H1 (cell line): ENCODE results near the gene DRGX. TPM values are rescaled to one million over a fixed set of nuclear protein-coding genes. Genes with fewer than 3 reads are reported as not detected.

Source experiments
- CTCF ChIA-PET: fragments of 300-600 bp; sonication (Branson Sonifier 250); formaldehyde crosslinking; loops from one replicate; lab custom pipeline; 2021; ENCODE audit not compliant: partially characterized antibody; lab: Charles Lee
- POLR2A ChIA-PET: fragments of 300-600 bp; sonication (Branson Sonifier 250); formaldehyde crosslinking; loops from one replicate; lab custom pipeline; 2021; ENCODE audit warnings: inconsistent platforms; ENCODE audit not compliant: partially characterized antibody; lab: Charles Lee
- DNase-seq, 2 experiments: peaks; one replicate each; pipeline versions ENCODE4 v3.0.0 to v3.0.0-alpha.2; 2010 to 2022; ENCODE audit warnings: low spot score in 2 of 2, low read depth in 1 of 2, mixed read lengths in 1 of 2
- FAIRE-seq: peaks from 2 replicates; lab custom pipeline; 2011; peaks lifted over from hg19 to GRCh38; lab: Jason Lieb, UNC
- H2AFZ ChIP-seq: 2 replicates; pipeline ENCODE4 v1.8.1; 2012; ENCODE audit warnings: low read length, inconsistent platforms
- H2AK5ac ChIP-seq: 2 replicates; pipeline ENCODE4 v1.6.1; 2013; ENCODE audit warnings: low read depth, low read length
- H2BK120ac ChIP-seq: replicated peaks from 2 replicates; pipeline ENCODE3; 2013; ENCODE audit warnings: low read depth, low read length, inconsistent platforms
- H2BK12ac ChIP-seq: 2 replicates; pipeline ENCODE4 v1.6.1; 2013; ENCODE audit warnings: low read depth, low read length
- H2BK15ac ChIP-seq: 2 replicates; pipeline ENCODE4 v1.6.1; 2013; ENCODE audit warnings: low read length
- H2BK20ac ChIP-seq: 2 replicates; pipeline ENCODE4 v1.6.1; 2013; ENCODE audit warnings: low read length
- H2BK5ac ChIP-seq: 2 replicates; pipeline ENCODE4 v1.6.1; 2013; ENCODE audit warnings: low read depth, low read length
- H3K14ac ChIP-seq: 2 replicates; pipeline ENCODE4 v1.6.1; 2013; ENCODE audit warnings: inconsistent platforms; ENCODE audit not compliant: insufficient read length
- H3K18ac ChIP-seq: 2 replicates; pipeline ENCODE4 v1.6.1; 2013; ENCODE audit warnings: low read length; ENCODE audit errors: extremely low read depth
- H3K23ac ChIP-seq: 2 replicates; pipeline ENCODE4 v1.6.1; 2013; ENCODE audit warnings: inconsistent platforms; ENCODE audit not compliant: insufficient read length
- H3K23me2 ChIP-seq: 2 replicates; pipeline ENCODE4 v1.6.1; 2013; ENCODE audit warnings: low read depth, low read length
- H3K27ac ChIP-seq: 2 replicates; pipeline ENCODE4 v1.6.1; 2011; ENCODE audit warnings: low read depth, low read length, inconsistent platforms
- H3K27me3 ChIP-seq, 4 experiments: replicated peaks in 1 of 4; 1 replicate in 1 of 4; 2 replicates in 3 of 4; pipeline versions ENCODE4 v1.6.1 to v1.8.1; 2011 to 2013; ENCODE audit warnings: low read length in 3 of 4, mild to moderate bottlenecking in 3 of 4, inconsistent platforms in 2 of 4, mixed read lengths in 2 of 4, moderate library complexity in 1 of 4; ENCODE audit not compliant: control insufficient read depth in 3 of 4, insufficient read depth in 3 of 4; ENCODE audit errors: extremely low read depth in 1 of 4
- H3K36me3 ChIP-seq, 4 experiments: 2 replicates each; pipeline versions ENCODE4 v1.6.1 to v1.8.1; 2011 to 2013; ENCODE audit warnings: mild to moderate bottlenecking in 4 of 4, low read length in 3 of 4, moderate library complexity in 2 of 4, control low read depth in 1 of 4, inconsistent platforms in 1 of 4; ENCODE audit not compliant: insufficient read depth in 4 of 4, control insufficient read depth in 2 of 4
- H3K4ac ChIP-seq: replicated peaks from 2 replicates; pipeline ENCODE3; 2013; ENCODE audit warnings: low read length, low read depth, mixed read lengths, inconsistent platforms; ENCODE audit not compliant: insufficient read length
- H3K4me1 ChIP-seq, 4 experiments: replicated peaks in 1 of 4; 1 replicate in 1 of 4; 2 replicates in 3 of 4; pipeline versions ENCODE4 v1.6.1 to v1.8.1; 2011 to 2013; ENCODE audit warnings: low read length in 3 of 4, inconsistent platforms in 2 of 4, mixed read lengths in 1 of 4; ENCODE audit not compliant: insufficient read depth in 4 of 4, control insufficient read depth in 3 of 4
- H3K4me2 ChIP-seq, 2 experiments: 2 replicates each; pipeline versions ENCODE4 v1.6.1 to v1.8.1; 2011 to 2013; ENCODE audit warnings: low read depth in 2 of 2, low read length in 2 of 2, control low read depth in 1 of 2, inconsistent platforms in 1 of 2, mild to moderate bottlenecking in 1 of 2; ENCODE audit not compliant: insufficient read depth in 1 of 2
- H3K4me3 ChIP-seq, 4 experiments: fragments of 200-600, 300-600 bp in 1 of 4; sonication (generic), shearing (Covaris generic), sonication (Bioruptor Twin) in 1 of 4; 2 replicates each; pipeline versions ENCODE4 v1.5.1 to v1.8.1; 2011 to 2016; ENCODE audit warnings: low read length in 4 of 4, low read depth in 3 of 4, control low read depth in 2 of 4, inconsistent platforms in 2 of 4, mild to moderate bottlenecking in 2 of 4, mixed read lengths in 1 of 4, moderate library complexity in 1 of 4; ENCODE audit not compliant: insufficient read depth in 2 of 4; ENCODE audit errors: extremely low read depth in 1 of 4
- H3K56ac ChIP-seq: replicated peaks from 2 replicates; pipeline ENCODE3; 2013; ENCODE audit warnings: low read depth, mild to moderate bottlenecking, mixed read lengths, low read length, inconsistent platforms; ENCODE audit not compliant: insufficient read length
- H3K79me1 ChIP-seq: 2 replicates; pipeline ENCODE4 v1.6.1; 2013; ENCODE audit warnings: low read depth, low read length, control low read depth
- H3K79me2 ChIP-seq, 2 experiments: 2 replicates each; pipeline versions ENCODE4 v1.6.1 to v1.8.1; 2012 to 2013; ENCODE audit warnings: low read length in 2 of 2, mild to moderate bottlenecking in 2 of 2, inconsistent platforms in 1 of 2; ENCODE audit not compliant: insufficient read depth in 2 of 2, control insufficient read depth in 1 of 2
- H3K9ac ChIP-seq, 4 experiments: replicated peaks in 1 of 4; 1 replicate in 1 of 4; 2 replicates in 3 of 4; pipeline versions ENCODE4 v1.6.1 to v1.8.1; 2011 to 2013; ENCODE audit warnings: low read depth in 3 of 4, low read length in 3 of 4, control low read depth in 2 of 4, mild to moderate bottlenecking in 2 of 4, moderate library complexity in 2 of 4, inconsistent platforms in 1 of 4; ENCODE audit errors: extremely low read depth in 1 of 4
- H3K9me3 ChIP-seq, 2 experiments: 2 replicates each; pipeline versions ENCODE4 v1.6.1 to v1.8.1; 2012 to 2013; ENCODE audit warnings: mild to moderate bottlenecking in 2 of 2, moderate library complexity in 2 of 2, control low read depth in 1 of 2, inconsistent platforms in 1 of 2, low read depth in 1 of 2, low read length in 1 of 2, mixed read lengths in 1 of 2; ENCODE audit not compliant: insufficient read depth in 2 of 2
- H4K20me1 ChIP-seq, 2 experiments: replicated peaks in 1 of 2; 2 replicates each; pipeline versions ENCODE3 to v1.8.1; 2011 to 2013; ENCODE audit warnings: inconsistent platforms in 2 of 2, low read length in 2 of 2, mild to moderate bottlenecking in 1 of 2; ENCODE audit not compliant: insufficient read depth in 2 of 2, control insufficient read depth in 1 of 2
- H4K5ac ChIP-seq: 2 replicates; pipeline ENCODE4 v1.6.1; 2013; ENCODE audit warnings: low read length, low read depth, mixed read lengths, inconsistent platforms; ENCODE audit not compliant: insufficient read length
- H4K8ac ChIP-seq: 2 replicates; pipeline ENCODE4 v1.8.0; 2013; ENCODE audit warnings: mild to moderate bottlenecking, moderate library complexity, low read length, inconsistent platforms; ENCODE audit not compliant: insufficient read depth; ENCODE audit errors: extremely low read depth
- H4K91ac ChIP-seq: replicated peaks from 2 replicates; pipeline ENCODE3; 2013; ENCODE audit warnings: low read length, mixed read lengths, inconsistent platforms; ENCODE audit not compliant: insufficient read length
- KDM5A ChIP-seq: fragments of 200-600 bp; IDR thresholded peaks from 2 replicates; pipeline ENCODE4 v1.7.1; 2012; ENCODE audit warnings: mild to moderate bottlenecking, low read length, inconsistent platforms, mixed read lengths
- WGBS, 2 experiments: shearing (Covaris generic) in 1 of 2; methylation state at CpG; one replicate each; pipeline versions ENCODE4 v1.1.6 to v1.1.7; 2013 to 2015; ENCODE audit warnings: low lambda C conversion rate in 2 of 2, mixed read lengths in 2 of 2, inconsistent platforms in 1 of 2, low coverage in 1 of 2, missing lambda C conversion rate in 1 of 2; ENCODE audit not compliant: insufficient replicate concordance in 2 of 2, insufficient coverage in 1 of 2, insufficient read length in 1 of 2; ENCODE audit errors: extremely low coverage in 1 of 2, missing lambda C conversion rate in 1 of 2; 5-methylcytosine and 5-hydroxymethylcytosine counted together
- polyA plus RNA-seq, 7 experiments: library from polyadenylated mRNA; depleted of rRNA in 3 of 7; stranded (reverse) in 5 of 7; unstranded in 2 of 7; fragments of >200 nt in 5 of 7; fragments of 200-250 nt in 2 of 7; gene quantifications; 1 replicate in 5 of 7; 2 replicates in 1 of 7; 4 replicates in 1 of 7; pipeline versions ENCODE4 v1.2.1 to v1.2.3, GENCODE V29; 2011 to 2013; ENCODE audit warnings: missing spikeins in 2 of 7, mixed read lengths in 2 of 7
- total RNA-seq: library from RNA; stranded (reverse); fragmentation: NEBNext Ultra II Directional; extraction: Animal tissue kit (Norgen Biotek cat#: 25700); gene quantifications from 2 replicates; pipeline ENCODE4 v1.2.1, GENCODE V29; 2021

Gene DRGX
- total and polyA plus RNA-seq, 2 of the 8 experiments (the other 6 are each of a cell fraction or from before 2014, with no cell fraction given): not detected

DNA sequence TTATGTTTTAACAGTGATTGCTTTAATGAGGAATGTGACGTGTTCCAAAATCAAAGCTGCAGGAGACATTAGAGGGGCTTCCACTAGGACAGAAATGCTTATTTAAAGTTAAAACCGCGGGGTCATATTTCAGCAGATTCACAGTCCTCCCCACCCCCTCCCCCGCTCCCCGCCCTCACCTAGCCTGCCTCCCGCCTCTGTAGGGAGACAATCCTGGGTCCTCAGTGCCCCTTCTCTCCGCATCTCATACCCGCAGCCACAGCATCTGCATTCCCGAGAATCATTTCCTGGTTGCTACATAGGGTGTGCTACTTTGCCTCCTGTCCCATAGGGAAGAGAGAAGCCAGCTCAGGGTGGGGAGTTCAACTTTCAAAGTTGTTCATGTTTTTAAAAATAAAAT lies 3.1 kb upstream of the DRGX start:
- ChIA-PET POLR2A (no interaction called here), CTCF (interaction anchor here (0.9 to 1.7 kb wide), 4 partner anchors 9 to 117 kb away, joined by 3 to 11 read pairs (median 5); no protein-coding TSS in a partner anchor)
- H4K20me1 ChIP-seq: peaks cover 6 to 21% of the 10 kb centered on the region in 2 experiments
- TF ChIP-seq KDM5A: no peak

More for the DNA sequence above, 3.1 kb upstream of the DRGX start:
- H2BK120ac ChIP-seq: no peak overlapping the region
- 11% methylated on average over 9 of the region's 9 CpGs; no CpG with 5 or more reads in 1 of the 2 experiments for WGBS, 2 experiments
- peak overlapping the region; percentile 87 to 92 for H3K4me2 ChIP-seq
- H3K36me3 ChIP-seq: no peaks in the 10 kb centered on the region
- no peak overlapping the region for H2BK20ac ChIP-seq
- no peak overlapping the region for H3K14ac ChIP-seq
- no peak overlapping the region for H3K56ac ChIP-seq
- H3K4ac ChIP-seq: no peak overlapping the region
- no peaks in the 10 kb centered on the region for H3K79me1 ChIP-seq
- no peaks in the 10 kb centered on the region for H3K79me2 ChIP-seq
- no peak overlapping the region for H2BK5ac ChIP-seq
- H3K9ac ChIP-seq: no peak overlapping the region
- H2BK15ac ChIP-seq: no peak overlapping the region
- no peak overlapping the region for H3K27ac ChIP-seq
- peaks cover 18% of the 10 kb centered on the region; the same call in 1 of the 2 replicates for H3K23me2 ChIP-seq
- H2BK12ac ChIP-seq: no peak overlapping the region
- H3K4me3 ChIP-seq: peak overlapping the region in 1 of 4 experiments; percentile 67; a peak in 2 of 8 replicates
- FAIRE-seq (no peak), DNase-seq (peak in 1 of 2 experiments; percentile 45)
- no peak overlapping the region for H3K18ac ChIP-seq
- H2AK5ac ChIP-seq: no peak overlapping the region
- no peak overlapping the region for H4K8ac ChIP-seq
- H3K27me3 ChIP-seq: peaks cover 43 to 83% (median 64%) of the 10 kb centered on the region in 4 experiments
- H2AFZ ChIP-seq: no peak overlapping the region
- H4K5ac ChIP-seq: no peak overlapping the region
- H3K9me3 ChIP-seq: no peaks in the 10 kb centered on the region
- H4K91ac ChIP-seq: no peak overlapping the region
- no peak overlapping the region for H3K23ac ChIP-seq
- peaks cover 4 to 14% (median 6%) of the 10 kb centered on the region in 4 experiments for H3K4me1 ChIP-seq
